Kidney (tissue), 14 donors: ENCODE measurements around the gene TMEM184A. TPM values are rescaled to one million over a fixed set of nuclear protein-coding genes. Genes with fewer than 3 reads are reported as not detected.

Experiments used
- DNase-seq, 5 donors: peaks; one replicate each; pipeline ENCODE4 v3.0.0-alpha.2; 2013 to 2020
- FAIRE-seq: peaks from 2 replicates; lab custom pipeline; 2012; peaks lifted over from hg19 to GRCh38; lab: Jason Lieb, UNC
- H3K27ac ChIP-seq, 2 donors: one replicate each; pipeline ENCODE4 v1.7.0; 2013; ENCODE audit warnings: low read depth in 2 of 2, low read length in 2 of 2, inconsistent platforms in 1 of 2
- H3K27me3 ChIP-seq: one replicate; pipeline ENCODE4 v1.7.1; 2013; ENCODE audit warnings: low read length, inconsistent platforms; ENCODE audit not compliant: control insufficient read depth, insufficient read depth
- H3K36me3 ChIP-seq, 3 donors: one replicate each; pipeline versions ENCODE4 v1.7.0 to v1.7.1; 2013; ENCODE audit warnings: low read length in 3 of 3, control low read depth in 1 of 3, inconsistent platforms in 1 of 3; ENCODE audit not compliant: insufficient read depth in 3 of 3, control insufficient read depth in 2 of 3
- H3K4me1 ChIP-seq, 3 donors: one replicate each; pipeline versions ENCODE4 v1.7.0 to v1.7.1; 2013; ENCODE audit warnings: low read length in 3 of 3, inconsistent platforms in 1 of 3, low read depth in 1 of 3; ENCODE audit not compliant: control insufficient read depth in 2 of 3, insufficient read depth in 2 of 3
- H3K4me3 ChIP-seq, 3 donors: one replicate each; pipeline versions ENCODE4 v1.7.0 to v1.8.1; 2013; ENCODE audit warnings: low read length in 3 of 3, control low read depth in 1 of 3, inconsistent platforms in 1 of 3
- H3K9ac ChIP-seq, 3 donors: one replicate each; pipeline versions ENCODE4 v1.7.0 to v1.7.1; 2013; ENCODE audit warnings: low read length in 3 of 3, control low read depth in 1 of 3, inconsistent platforms in 1 of 3
- H3K9me3 ChIP-seq, 3 donors: one replicate each; pipeline versions ENCODE4 v1.7.0 to v1.7.1; 2013; ENCODE audit warnings: low read length in 3 of 3, control low read depth in 1 of 3, inconsistent platforms in 1 of 3; ENCODE audit not compliant: control insufficient read depth in 2 of 3, insufficient read depth in 1 of 3
- intact Hi-C: fragments of 100-400 bp; cut with DNase I; formaldehyde crosslinking; loops from one replicate; pipeline ENCODE4 v1.11.1; 2022
- polyA plus RNA-seq: library from polyadenylated mRNA; stranded (reverse); fragments of 350-450 nt; fragmentation: Illumina TruSeq; extraction: RNeasy Lipid Tissue Mini Kit (QIAGEN cat#74804); gene quantifications from one replicate; pipeline ENCODE4 v1.2.3, GENCODE V29; 2014; ENCODE audit warnings: low read depth, low replicate concordance; ENCODE audit not compliant: insufficient read depth
- total RNA-seq: library from RNA; stranded (reverse); fragmentation: NEBNext Ultra II Directional; extraction: Animal tissue kit (Norgen Biotek cat#: 25700); gene quantifications from one replicate; pipeline ENCODE4 v1.2.1, GENCODE V29; 2021
- TF ChIP-seq, protein P1 (sequence below): IDR thresholded peaks from 3 replicates; pipeline ENCODE4 v1.5.1; 2012; ENCODE audit warnings: mild to moderate bottlenecking, moderate library complexity, borderline replicate concordance; ENCODE audit not compliant: insufficient read depth; ENCODE audit errors: extremely low read depth
- donor health status: control.
- donor health status: control.
- donor health status: control.
- donor health status: control.
- donor health status: control.
- donor health status: DM: yes; HTN: yes; CAD: no.
- donor health status: Normal renal cell carcinoma (clear cell type).

Gene TMEM184A
- total and polyA plus RNA-seq, 2 donors from 2014 or later, result 6.8 to 11.0 TPM

DNA sequence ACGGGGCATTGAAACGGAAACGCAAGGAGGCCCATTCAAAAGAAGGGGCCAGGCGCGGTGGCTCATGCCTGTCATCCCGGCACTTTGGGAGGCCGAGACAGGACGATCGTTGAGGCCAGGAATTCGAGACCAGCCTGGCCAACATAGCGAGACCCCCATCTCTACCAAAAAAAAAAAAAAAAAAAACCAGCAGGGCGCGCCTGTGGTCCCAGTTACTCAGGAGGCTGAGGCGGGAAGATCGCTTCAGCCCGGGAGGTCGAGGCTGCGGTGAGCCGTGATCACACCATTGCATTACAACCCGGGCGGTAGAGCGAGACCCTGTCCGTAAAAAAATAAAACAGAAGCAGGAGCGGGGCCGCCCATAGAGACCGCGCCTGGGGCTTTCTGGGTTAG is 13.4 kb upstream of the TMEM184A start:
- DNase-seq (peak in 1 of 5 donors; percentile 48), FAIRE-seq (no peak)
- Histone ChIP-seq H3K27me3 (no peaks in the 10 kb centered on the region), H3K4me3 (peak overlapping the region; percentile 36 to 88 (median 52)), H3K27ac (peak overlapping the region; percentile 11 to 87), H3K9ac (peak overlapping the region in 2 of 3 donors; percentile 29 to 58), H3K36me3 (no peaks in the 10 kb centered on the region), H3K9me3 (no peaks in the 10 kb centered on the region), H3K4me1 (peaks cover 0 to 20% (median 16%) of the 10 kb centered on the region in 3 donors)
- intact Hi-C loops, result no loop called here
- TF ChIP-seq, protein P1, sequence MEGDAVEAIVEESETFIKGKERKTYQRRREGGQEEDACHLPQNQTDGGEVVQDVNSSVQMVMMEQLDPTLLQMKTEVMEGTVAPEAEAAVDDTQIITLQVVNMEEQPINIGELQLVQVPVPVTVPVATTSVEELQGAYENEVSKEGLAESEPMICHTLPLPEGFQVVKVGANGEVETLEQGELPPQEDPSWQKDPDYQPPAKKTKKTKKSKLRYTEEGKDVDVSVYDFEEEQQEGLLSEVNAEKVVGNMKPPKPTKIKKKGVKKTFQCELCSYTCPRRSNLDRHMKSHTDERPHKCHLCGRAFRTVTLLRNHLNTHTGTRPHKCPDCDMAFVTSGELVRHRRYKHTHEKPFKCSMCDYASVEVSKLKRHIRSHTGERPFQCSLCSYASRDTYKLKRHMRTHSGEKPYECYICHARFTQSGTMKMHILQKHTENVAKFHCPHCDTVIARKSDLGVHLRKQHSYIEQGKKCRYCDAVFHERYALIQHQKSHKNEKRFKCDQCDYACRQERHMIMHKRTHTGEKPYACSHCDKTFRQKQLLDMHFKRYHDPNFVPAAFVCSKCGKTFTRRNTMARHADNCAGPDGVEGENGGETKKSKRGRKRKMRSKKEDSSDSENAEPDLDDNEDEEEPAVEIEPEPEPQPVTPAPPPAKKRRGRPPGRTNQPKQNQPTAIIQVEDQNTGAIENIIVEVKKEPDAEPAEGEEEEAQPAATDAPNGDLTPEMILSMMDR, result no peak

DNA sequence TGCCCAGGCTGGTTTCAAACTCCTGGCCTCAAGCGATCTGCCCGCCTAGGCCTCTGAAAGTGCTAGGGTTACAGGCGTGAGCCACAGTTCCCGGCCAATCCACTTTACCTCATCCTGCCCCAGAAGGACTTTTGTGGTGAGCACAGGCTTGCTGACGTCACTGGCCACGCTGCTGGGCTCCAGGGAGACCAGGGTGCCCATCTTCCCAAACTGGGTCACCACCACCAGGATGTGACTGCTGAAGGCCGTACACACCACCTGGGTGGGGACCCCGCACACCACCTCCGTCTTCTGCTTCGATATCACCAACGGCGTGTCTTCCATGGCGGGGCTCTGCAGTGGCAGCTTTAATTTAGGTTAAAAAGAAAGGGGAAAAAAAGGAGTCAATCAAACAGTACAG is 13.0 kb upstream of the TMEM184A start:
- Histone ChIP-seq H3K36me3 (no peaks in the 10 kb centered on the region), H3K4me1 (peaks cover 0 to 20% (median 16%) of the 10 kb centered on the region in 3 donors), H3K9ac (peak overlapping the region in 1 of 3 donors; percentile 58), H3K4me3 (peak overlapping the region in 2 of 3 donors; percentile 36 to 88), H3K9me3 (no peaks in the 10 kb centered on the region), H3K27ac (peak overlapping the region; percentile 11 to 23), H3K27me3 (no peaks in the 10 kb centered on the region)
- intact Hi-C loops, result no loop called here
- TF ChIP-seq, protein P1, result no peak
- FAIRE-seq (no peak), DNase-seq (peak in 2 of 5 donors; percentile 54 to 72)

DNA sequence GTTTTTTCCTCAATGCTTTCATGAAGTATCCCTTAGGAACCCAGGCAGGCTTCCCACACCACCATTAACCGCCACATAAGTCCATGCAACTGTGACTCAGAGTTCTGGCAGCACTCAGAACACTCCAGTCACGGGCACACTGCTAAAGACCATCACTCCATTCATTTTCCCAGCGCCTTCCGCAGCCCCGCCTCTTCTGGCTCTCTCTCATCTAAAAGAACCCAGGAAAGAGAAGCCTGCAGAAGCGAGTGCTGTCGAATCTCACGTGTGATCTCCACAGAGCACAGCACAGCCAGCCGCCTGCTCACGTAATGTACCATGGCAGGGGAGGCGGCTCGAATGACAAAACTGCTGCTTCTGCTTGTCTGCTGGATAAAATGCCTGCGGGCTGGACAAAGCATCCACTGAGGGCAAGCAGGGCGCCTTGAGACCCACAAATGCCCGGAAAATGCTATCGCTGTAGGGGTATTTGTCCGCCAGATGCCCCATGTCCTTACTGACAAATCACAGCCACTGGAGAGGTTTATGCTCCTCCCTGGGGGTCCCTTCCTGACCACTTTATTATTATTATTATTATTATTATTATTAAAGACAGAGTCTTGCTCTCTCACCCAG is 12.0 kb upstream of the TMEM184A start:
- FAIRE-seq, result no peak
- H3K4me1 ChIP-seq, result peaks cover 0 to 20% (median 16%) of the 10 kb centered on the region in 3 donors
- TF ChIP-seq, protein P1, result no peak
- DNase-seq, result peak in 3 of 5 donors; percentile 47 to 67 (median 55)
- no peaks in the 10 kb centered on the region for H3K27me3 ChIP-seq
- intact Hi-C loops, result no loop called here
- H3K9ac ChIP-seq, result peak overlapping the region in 1 of 3 donors; percentile 8
- no peaks in the 10 kb centered on the region for H3K36me3 ChIP-seq
- no peaks in the 10 kb centered on the region for H3K9me3 ChIP-seq
- H3K27ac ChIP-seq, result peak overlapping the region; percentile 66 to 84
- H3K4me3 ChIP-seq, result peak overlapping the region in 1 of 3 donors; percentile 42
